RWPE2 (cell line): Measurements from ENCODE around the gene DCST2.

ENCODE experiments used
- ATAC-seq: fragments of 200-7000 bp; cut with Tn5 transposase; 3 replicates; pipeline ENCODE4 v1.9.1; 2021; ENCODE audit warnings: low read depth
- DNase-seq: peaks from one replicate; pipeline ENCODE4 v3.0.0-alpha.2; 2020; ENCODE audit warnings: low spot score
- H3K27ac ChIP-seq: fragments of 450-650 bp; 2 replicates; pipeline ENCODE4 v1.5.1; 2017; ENCODE audit warnings: mild to moderate bottlenecking; ENCODE audit not compliant: poor library complexity, severe bottlenecking
- H3K27me3 ChIP-seq: fragments of 250-450 bp; sonication (Bioruptor Pico); 2 replicates; pipeline ENCODE4 v1.5.1; 2021; ENCODE audit warnings: mild to moderate bottlenecking, moderate library complexity; ENCODE audit not compliant: insufficient read depth, poor library complexity, severe bottlenecking
- H3K36me3 ChIP-seq: fragments of 250-450 bp; sonication (Bioruptor Pico); 2 replicates; pipeline ENCODE4 v1.5.1; 2020; ENCODE audit warnings: low read depth, mild to moderate bottlenecking, moderate library complexity
- H3K4me1 ChIP-seq: fragments of 250-450 bp; sonication (Bioruptor Pico); 2 replicates; pipeline ENCODE4 v1.5.1; 2021; ENCODE audit warnings: mild to moderate bottlenecking, moderate library complexity; ENCODE audit not compliant: insufficient read depth, poor library complexity, severe bottlenecking
- H3K4me3 ChIP-seq: fragments of 250-450 bp; sonication (Bioruptor Pico); 2 replicates; pipeline ENCODE4 v1.5.1; 2021; ENCODE audit warnings: mild to moderate bottlenecking, moderate library complexity; ENCODE audit not compliant: severe bottlenecking
- H3K9me3 ChIP-seq: fragments of 250-450 bp; sonication (Bioruptor Pico); 2 replicates; pipeline ENCODE4 v1.5.1; 2021; ENCODE audit warnings: mild to moderate bottlenecking, moderate library complexity; ENCODE audit not compliant: severe bottlenecking
- CTCF ChIP-seq: fragments of 450-650 bp; IDR thresholded peaks from one replicate; pipeline ENCODE4 v1.5.1; 2017; ENCODE audit warnings: mild to moderate bottlenecking, moderate library complexity; ENCODE audit not compliant: poor library complexity, severe bottlenecking

The DCST2 gene

GRCh38 chr1:154971341-154971998 is 62.1 kb downstream of the DCST2 start:
- Histone ChIP-seq H3K27ac (peak overlapping the region; percentile 99), H3K27me3 (no peaks in the 10 kb centered on the region), H3K9me3 (no peaks in the 10 kb centered on the region), H3K36me3 (peaks cover 36% of the 10 kb centered on the region), H3K4me3 (peak overlapping the region; percentile 57), H3K4me1 (peaks cover 33% of the 10 kb centered on the region)
- TF ChIP-seq CTCF = no peak
- ATAC-seq = no peak; the same call in 2 of the 3 replicates
- DNase-seq = no peak

GRCh38 chr1:154970631-154971340 is 62.8 kb downstream of the DCST2 start, which contains the start of gene SHC1:
Gene SHC1 (minus strand): TSS chr1:154970747. CDS start chr1:154970526, 221 bp downstream.
- peaks cover 33% of the 10 kb centered on the region for H3K4me1 ChIP-seq
- H3K9me3 ChIP-seq = no peaks in the 10 kb centered on the region
- no peaks in the 10 kb centered on the region for H3K27me3 ChIP-seq
- DNase-seq (peak; percentile 96), ATAC-seq (peak; percentile 71)
- no peak for TF ChIP-seq CTCF
- H3K4me3 ChIP-seq = peak within 1 kb of the TSS; percentile 57
- H3K27ac ChIP-seq = peak within 1 kb of the TSS; percentile 99
- H3K36me3 ChIP-seq = peaks cover 37% of the 10 kb centered on the region

GRCh38 chr1:154969860-154970452 is 63.6 kb downstream of the DCST2 start:
- DNase-seq = no peak
- TF ChIP-seq CTCF = no peak
- ATAC-seq = no peak
- H3K27me3 ChIP-seq = no peaks in the 10 kb centered on the region
- peaks cover 45% of the 10 kb centered on the region for H3K36me3 ChIP-seq
- peaks cover 33% of the 10 kb centered on the region for H3K4me1 ChIP-seq
- H3K9me3 ChIP-seq = no peaks in the 10 kb centered on the region
- peak overlapping the region; percentile 57 for H3K4me3 ChIP-seq
- peak overlapping the region; percentile 99 for H3K27ac ChIP-seq

GRCh38 chr1:154969246-154969645 is 64.3 kb downstream of the DCST2 start:
- Histone ChIP-seq H3K4me1 (peaks cover 33% of the 10 kb centered on the region), H3K27me3 (no peaks in the 10 kb centered on the region), H3K4me3 (peak overlapping the region; percentile 57), H3K36me3 (peaks cover 52% of the 10 kb centered on the region), H3K27ac (peak overlapping the region; percentile 99), H3K9me3 (no peaks in the 10 kb centered on the region)
- no peak for ATAC-seq
- no peak for DNase-seq
- TF ChIP-seq CTCF = no peak
